NCI-H524 (cell line): ENCODE results near the gene TAC3.
"Not testable (repeated sequence)": the region's sequence is repeated elsewhere in the genome, so short reads cannot be mapped to it uniquely, and the experiment has no call there.

Source experiments
- DNase-seq, 2 experiments: peaks; one replicate each; lab custom pipeline; 2025; lab: John Stamatoyannopoulos, UW

The TAC3 gene

GRCh38 chr12:57016348-57016747 lies at the start of gene TAC3:
TAC3 (minus strand) TSS chr12:57016529; CDS start chr12:57015797, 732 bp downstream.
- no peak for DNase-seq

- DNase-seq, result no peak
Measured at GRCh38 chr12:57063991-57064685, 47.8 kb upstream of the TAC3 start.

GRCh38 chr12:57058454-57058853 lies 42.1 kb upstream of the TAC3 start:
- DNase-seq, result no peak

DNA sequence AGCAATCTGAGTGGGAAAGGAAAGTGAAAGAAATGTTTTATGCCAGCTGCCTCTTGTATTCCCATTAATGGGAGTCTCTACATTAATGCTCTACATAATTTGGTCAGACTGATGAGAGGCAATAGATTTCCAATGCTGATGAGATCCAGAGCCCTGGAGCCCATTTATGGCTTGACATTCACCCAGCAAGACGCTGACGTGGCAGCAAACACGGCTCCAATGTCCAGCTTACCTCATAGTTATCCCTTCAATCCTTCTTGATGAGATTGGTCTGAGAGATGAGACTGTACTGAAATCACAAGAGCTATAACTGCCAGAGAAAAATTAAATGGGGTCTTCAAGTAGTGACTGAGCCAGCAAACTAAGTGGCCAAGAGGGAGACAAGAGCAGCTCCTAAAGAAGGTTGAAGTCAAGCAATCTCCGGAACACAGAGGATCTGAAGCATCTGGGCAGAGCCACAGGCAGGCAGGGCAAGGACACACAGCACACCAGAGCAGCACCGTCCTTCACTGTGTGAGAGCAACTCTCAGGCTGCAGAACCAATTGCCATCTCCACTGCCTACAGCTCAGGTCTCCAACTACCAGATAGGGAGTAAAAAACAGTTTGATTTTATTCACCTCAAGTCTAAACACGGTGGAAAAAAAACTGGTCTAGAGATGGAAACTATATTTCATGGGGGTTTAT lies 40.9 kb upstream of the TAC3 start:
- no peak for DNase-seq

DNA sequence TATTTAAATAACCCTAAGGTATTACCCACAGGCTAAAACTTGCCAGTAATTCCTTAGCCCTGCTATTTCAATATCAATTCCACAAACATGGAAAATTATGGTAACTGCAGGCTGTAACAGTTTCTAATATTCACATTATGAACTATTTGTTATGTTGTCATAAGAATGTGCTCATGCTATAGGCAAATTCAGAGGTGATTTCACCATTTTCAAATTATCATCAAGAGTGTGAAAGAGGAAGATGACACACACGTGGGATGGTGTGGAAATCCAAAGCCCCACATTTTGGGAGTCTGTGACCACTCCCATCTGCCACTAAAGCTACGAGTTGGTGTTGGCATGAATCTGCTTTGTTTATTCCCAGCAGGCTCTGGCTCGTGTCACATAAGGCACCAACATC lies 39.5 kb upstream of the TAC3 start:
- DNase-seq, result no peak

DNA sequence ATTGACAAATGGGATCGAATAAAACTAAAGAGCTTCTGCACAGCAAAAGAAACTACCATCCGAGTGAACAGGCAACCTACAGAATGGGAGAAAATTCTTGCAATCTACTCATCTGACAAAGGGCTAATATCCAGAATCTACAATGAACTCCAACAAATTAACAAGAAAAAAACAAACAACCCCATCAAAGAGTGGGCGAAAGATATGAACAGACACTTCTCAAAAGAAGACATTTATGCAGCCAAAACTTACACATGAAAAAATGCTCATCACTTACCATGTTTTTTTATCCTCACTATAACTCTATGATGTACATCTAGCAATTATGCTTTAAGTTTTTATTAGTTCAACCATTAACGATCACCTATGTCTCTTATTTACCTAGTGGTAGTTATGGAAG lies 37.6 kb upstream of the TAC3 start:
- DNase-seq, result not testable (repeated sequence)

- not testable (repeated sequence) for DNase-seq
Measured at GRCh38 chr12:57053146-57053545, 36.8 kb upstream of the TAC3 start.

DNA sequence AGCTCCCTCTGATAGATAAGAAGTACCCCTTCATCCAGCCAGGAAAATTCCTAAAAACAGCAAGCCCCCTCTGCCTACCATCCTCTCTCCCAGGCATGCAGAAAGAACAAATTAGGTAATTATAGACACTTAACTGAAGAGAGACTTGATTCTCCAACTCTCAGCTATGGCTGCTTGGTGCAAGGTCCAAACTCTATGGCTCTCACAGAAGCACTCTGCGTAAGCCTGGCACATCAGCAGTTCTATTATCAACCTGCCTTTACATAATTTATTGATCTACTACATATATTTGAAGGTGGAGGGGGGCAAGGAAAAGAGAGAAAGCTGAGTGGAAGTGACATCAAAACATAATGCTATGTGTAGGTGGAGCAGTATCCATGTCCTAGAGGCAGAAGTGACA lies 34.7 kb upstream of the TAC3 start:
- no peak for DNase-seq

- DNase-seq, result no peak
Measured at GRCh38 chr12:57049890-57050289, 33.6 kb upstream of the TAC3 start, which contains the start of gene MYO1A. MYO1A (minus strand) TSS chr12:57050129; CDS start chr12:57048323, 1,806 bp downstream.

- DNase-seq, result no peak
Measured at GRCh38 chr12:57049119-57049446, 32.8 kb upstream of the TAC3 start.

GRCh38 chr12:57048423-57049118 lies 32.2 kb upstream of the TAC3 start:
- no peak for DNase-seq

- DNase-seq, result no peak
Measured at GRCh38 chr12:57047981-57048380, 31.7 kb upstream of the TAC3 start.

- DNase-seq, result no peak
Measured at GRCh38 chr12:57046947-57047890, 30.9 kb upstream of the TAC3 start.

- DNase-seq, result no peak
Measured at GRCh38 chr12:57046086-57046791, 29.9 kb upstream of the TAC3 start.

DNA sequence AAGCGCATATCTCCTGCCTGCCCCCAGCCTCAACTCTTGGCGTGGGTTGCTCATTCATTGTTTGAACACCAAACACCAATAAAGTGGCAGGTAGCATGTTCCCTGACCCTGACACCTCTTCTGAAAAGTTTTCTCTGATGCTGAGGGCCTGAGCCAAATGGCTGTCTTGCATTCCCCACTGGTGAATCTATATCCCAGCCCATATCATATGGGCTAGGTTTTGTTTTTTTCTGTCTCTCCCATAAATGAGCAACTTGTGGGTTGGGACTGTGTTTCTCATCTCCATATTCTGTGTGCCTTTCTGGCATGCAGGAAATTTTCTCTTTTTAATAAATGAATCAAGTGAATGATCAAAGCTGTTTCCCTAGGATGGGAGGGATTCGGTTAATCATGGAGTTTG lies 28.6 kb upstream of the TAC3 start:
- DNase-seq, result no peak

GRCh38 chr12:57044468-57044867 lies 28.1 kb upstream of the TAC3 start:
- no peak for DNase-seq

DNA sequence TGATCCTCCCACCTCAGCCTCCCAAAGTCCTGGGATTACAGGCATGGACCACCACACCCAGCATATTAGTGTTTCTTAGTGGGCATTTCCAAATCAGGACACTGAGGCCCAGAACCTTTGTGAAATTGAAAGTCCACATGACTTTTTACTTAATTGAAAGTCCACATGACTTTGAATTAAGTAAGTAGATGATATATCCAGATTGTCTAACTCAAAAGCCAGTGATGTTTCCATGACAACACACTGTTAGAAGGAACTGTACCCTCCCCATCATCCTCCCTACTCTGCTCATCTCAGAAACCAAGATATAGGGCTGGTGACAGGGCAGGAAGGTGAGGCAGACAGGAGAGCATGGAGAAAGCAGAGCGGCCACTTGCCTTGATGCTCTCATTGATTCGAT lies 26.4 kb upstream of the TAC3 start:
- DNase-seq, result no peak

DNA sequence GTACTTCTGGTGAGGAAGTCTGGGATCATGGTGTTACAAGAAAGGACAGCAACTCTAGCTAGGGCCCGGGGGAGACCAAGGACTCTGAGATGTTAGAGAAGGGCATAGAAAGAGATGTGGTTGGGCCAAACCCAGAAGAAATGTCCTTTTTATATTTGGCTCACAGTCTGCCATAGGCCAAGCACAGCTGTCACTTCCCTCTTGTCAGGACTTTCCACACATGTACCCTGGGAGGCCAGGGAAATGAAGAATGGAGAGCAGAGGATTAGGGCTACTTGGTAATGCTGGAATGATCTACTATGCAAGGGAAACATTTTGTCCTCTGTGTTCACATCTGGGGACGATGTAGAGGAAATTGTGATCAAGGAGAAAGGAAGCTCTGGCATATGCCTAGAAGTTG lies 24.4 kb upstream of the TAC3 start:
- peak in 1 of 2 experiments; percentile 11 for DNase-seq

DNA sequence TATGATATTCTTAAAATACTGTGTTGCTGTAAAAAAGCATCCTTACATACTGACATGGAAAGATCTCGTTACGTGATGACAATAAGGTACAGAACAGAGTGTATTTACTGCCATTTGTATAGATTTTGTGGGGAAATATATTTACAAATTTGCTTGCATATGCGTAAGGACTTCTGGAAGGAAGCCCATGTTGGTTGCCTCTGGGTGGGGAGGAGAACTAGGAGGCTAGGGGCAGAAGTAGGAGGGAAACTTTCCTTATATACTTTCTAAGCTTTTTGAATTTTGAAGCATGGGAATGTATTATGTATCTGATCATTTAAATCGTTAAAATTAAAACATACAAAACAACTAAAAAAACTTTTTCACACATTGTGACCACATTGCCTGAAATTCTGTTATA lies 23.9 kb upstream of the TAC3 start:
- DNase-seq, result no peak

DNA sequence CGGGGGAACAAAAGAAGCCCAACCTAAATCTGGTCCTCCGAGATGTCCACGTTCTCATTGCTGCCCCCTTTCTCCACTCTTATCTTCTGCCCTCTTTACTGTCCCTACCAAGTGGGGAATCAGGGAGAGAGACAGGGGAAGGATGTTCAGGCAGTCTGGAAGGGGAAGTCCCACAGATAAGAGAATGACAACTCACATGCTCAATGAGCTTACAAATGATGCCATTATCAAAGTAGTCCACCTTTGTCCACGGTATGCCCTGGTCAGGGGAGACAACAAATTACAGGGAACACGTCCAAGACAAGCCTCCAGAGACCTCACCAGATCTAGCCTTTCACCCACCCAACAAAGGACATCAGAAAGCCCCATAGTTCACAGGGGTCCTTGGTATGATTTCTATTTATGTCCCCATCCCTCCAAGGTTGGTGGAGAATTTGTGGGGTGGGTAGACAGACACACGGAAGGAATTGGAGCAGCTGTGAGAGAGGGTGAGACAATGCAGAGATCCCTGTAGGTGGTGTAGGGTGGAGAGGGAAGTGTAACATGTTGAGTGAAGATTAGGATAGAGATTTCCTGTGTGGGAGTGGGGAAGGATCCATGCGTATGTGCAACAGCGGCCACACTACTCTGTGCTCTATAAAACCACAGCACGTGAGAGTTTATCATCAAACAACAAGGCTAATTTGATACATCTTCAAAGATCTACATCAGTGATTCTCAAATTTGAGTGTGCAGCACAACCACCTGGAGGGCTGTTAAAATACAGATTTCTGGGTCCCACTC lies 22.9 kb upstream of the TAC3 start:
- no peak for DNase-seq

DNA sequence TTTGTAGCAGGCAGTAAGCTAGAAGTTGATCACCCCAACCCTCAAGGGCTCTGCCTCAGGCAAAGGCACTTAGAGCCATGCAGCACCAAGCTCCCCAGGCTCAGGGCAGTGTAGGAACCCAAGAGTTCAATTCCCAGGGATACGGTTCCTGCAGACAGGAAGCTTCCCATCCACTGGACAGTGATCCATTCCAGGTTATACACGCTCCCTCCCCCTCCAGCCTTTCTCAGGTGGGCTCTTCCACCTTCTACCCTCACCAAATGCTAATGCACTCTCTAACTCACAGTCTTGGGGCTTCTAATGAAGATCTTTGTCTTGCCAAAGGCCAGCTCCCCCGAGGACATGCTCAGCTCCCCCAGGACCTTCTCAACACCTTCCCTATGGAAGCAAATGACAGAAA lies 20.9 kb upstream of the TAC3 start:
- no peak for DNase-seq
